ENCODE results near the gene MED27. TPM values are rescaled to one million over a fixed set of nuclear protein-coding genes. Genes with fewer than 3 reads are reported as not detected.

Gene MED27
- total and polyA plus RNA-seq, 9 of the 15 experiments (the other 6 are each of a cell fraction or from before 2014, with no cell fraction given) = 24.4 to 91.0 (median 36.1) TPM

DNA sequence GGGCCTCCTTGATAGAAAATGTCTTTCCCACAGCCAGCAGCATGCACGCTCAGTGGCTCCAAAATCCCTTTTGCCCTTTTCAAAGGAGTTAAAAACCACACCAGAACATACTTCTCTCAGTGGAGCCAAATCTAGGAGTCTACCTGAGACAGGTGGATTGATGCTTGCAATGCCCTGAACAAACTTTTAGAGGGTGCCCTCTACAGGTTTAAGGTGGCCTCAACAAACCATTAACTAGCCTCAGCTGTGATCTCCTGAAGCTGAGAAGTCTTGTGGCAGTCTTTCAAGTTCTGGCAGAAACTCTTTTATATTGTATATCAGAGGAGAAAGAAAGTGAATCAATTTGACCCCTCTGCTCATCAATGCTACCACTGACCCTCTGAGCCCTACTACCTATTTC, 125.4 kb downstream of the MED27 start:
- no peak for ATAC-seq
- ChIA-PET POLR2A (no interaction called here), CTCF (ENCODE audit: low intra/inter-chr PET ratio) (no interaction called here)
- no peaks in the 10 kb centered on the region for H3K27me3 ChIP-seq (ENCODE audit: control insufficient read depth in 2 of 2, insufficient read depth in 2 of 2, low read length in 2 of 2)
- BruUV-seq (replicated peaks) = no TSS peak
- no peaks in the 10 kb centered on the region for H3K9me3 ChIP-seq (replicated peaks; ENCODE audit: control insufficient read depth, insufficient read depth, low read depth, low read length)
- H3K36me3 ChIP-seq (ENCODE audit: control insufficient read depth, insufficient read depth, low read length) = no peaks in the 10 kb centered on the region; the same call in 2 of the 3 replicates
- no peaks in the 10 kb centered on the region for H3K4me1 ChIP-seq (replicated peaks in 1 of 2; ENCODE audit: control insufficient read depth in 2 of 2, insufficient read depth in 2 of 2, low read length in 2 of 2)
- TF ChIP-seq, protein P1, sequence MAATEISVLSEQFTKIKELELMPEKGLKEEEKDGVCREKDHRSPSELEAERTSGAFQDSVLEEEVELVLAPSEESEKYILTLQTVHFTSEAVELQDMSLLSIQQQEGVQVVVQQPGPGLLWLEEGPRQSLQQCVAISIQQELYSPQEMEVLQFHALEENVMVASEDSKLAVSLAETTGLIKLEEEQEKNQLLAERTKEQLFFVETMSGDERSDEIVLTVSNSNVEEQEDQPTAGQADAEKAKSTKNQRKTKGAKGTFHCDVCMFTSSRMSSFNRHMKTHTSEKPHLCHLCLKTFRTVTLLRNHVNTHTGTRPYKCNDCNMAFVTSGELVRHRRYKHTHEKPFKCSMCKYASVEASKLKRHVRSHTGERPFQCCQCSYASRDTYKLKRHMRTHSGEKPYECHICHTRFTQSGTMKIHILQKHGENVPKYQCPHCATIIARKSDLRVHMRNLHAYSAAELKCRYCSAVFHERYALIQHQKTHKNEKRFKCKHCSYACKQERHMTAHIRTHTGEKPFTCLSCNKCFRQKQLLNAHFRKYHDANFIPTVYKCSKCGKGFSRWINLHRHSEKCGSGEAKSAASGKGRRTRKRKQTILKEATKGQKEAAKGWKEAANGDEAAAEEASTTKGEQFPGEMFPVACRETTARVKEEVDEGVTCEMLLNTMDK (IDR thresholded peaks at IDR 0.05; ENCODE audit: borderline replicate concordance, insufficient read depth, low read depth, low read length, poor library complexity, severe bottlenecking) = peak; percentile 45
- TF ChIP-seq RAD21 (CRISPR knock-in tag; conservative IDR thresholded peaks at IDR 0.05 in 1 of 2, IDR thresholded peaks at IDR 0.05 in 1 of 2) (peak in 1 of 2 experiments; percentile 19; a peak in 1 of 4 replicates), ESRRA (IDR thresholded peaks at IDR 0.05; ENCODE audit: borderline replicate concordance, low read depth) (no peak), BCL6 (CRISPR knock-in tag; IDR thresholded peaks at IDR 0.05) (no peak)
- TF ChIP-seq, protein P2, sequence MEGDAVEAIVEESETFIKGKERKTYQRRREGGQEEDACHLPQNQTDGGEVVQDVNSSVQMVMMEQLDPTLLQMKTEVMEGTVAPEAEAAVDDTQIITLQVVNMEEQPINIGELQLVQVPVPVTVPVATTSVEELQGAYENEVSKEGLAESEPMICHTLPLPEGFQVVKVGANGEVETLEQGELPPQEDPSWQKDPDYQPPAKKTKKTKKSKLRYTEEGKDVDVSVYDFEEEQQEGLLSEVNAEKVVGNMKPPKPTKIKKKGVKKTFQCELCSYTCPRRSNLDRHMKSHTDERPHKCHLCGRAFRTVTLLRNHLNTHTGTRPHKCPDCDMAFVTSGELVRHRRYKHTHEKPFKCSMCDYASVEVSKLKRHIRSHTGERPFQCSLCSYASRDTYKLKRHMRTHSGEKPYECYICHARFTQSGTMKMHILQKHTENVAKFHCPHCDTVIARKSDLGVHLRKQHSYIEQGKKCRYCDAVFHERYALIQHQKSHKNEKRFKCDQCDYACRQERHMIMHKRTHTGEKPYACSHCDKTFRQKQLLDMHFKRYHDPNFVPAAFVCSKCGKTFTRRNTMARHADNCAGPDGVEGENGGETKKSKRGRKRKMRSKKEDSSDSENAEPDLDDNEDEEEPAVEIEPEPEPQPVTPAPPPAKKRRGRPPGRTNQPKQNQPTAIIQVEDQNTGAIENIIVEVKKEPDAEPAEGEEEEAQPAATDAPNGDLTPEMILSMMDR (IDR thresholded peaks at IDR 0.05 in 2 of 3, conservative IDR thresholded peaks at IDR 0.05 in 1 of 3; ENCODE audit: insufficient read depth in 2 of 3, low read depth in 1 of 3, low read length in 3 of 3) = peak in 2 of 3 experiments; percentile 47 to 52; a peak in 4 of 6 replicates
- in situ Hi-C loops (cut with MboI) (no loop called here), intact Hi-C loops (cut with micrococcal nuclease) (no loop called here)
- H2AFZ ChIP-seq (ENCODE audit: low read depth, low read length) = no peak overlapping the region
- WGBS (ENCODE audit: insufficient coverage, low coverage, missing lambda C conversion rate) = 92% methylated on average over 1 of the region's 1 CpG
- peak; percentile 23 for FAIRE-seq
- DNase-seq (ENCODE audit: extremely low read depth in 1 of 4, low spot score in 3 of 4) = peak in 1 of 4 experiments; percentile 7
- no peaks in the 10 kb centered on the region for H3K79me2 ChIP-seq (ENCODE audit: control insufficient read depth, insufficient read depth, low read length)
- no peaks in the 10 kb centered on the region for H3K9me1 ChIP-seq (ENCODE audit: control insufficient read depth, insufficient read depth, low read length)
- no peak overlapping the region for H3K4me3 ChIP-seq
- H3K4me2 ChIP-seq (ENCODE audit: insufficient read depth, low read length) = no peak overlapping the region
- no peak overlapping the region for H3K9ac ChIP-seq (ENCODE audit: insufficient read depth in 1 of 2, low read depth in 2 of 2, low read length in 2 of 2)
- no peaks in the 10 kb centered on the region for H4K20me1 ChIP-seq (replicated peaks; ENCODE audit: control insufficient read depth, insufficient read depth, low read length)
- H3K27ac ChIP-seq (ENCODE audit: extremely low read depth, low read depth, low read length) = no peak overlapping the region

All from K562 (cell line).